ENCODE data around the gene PRRG2.

PRRG2 gene

DNA sequence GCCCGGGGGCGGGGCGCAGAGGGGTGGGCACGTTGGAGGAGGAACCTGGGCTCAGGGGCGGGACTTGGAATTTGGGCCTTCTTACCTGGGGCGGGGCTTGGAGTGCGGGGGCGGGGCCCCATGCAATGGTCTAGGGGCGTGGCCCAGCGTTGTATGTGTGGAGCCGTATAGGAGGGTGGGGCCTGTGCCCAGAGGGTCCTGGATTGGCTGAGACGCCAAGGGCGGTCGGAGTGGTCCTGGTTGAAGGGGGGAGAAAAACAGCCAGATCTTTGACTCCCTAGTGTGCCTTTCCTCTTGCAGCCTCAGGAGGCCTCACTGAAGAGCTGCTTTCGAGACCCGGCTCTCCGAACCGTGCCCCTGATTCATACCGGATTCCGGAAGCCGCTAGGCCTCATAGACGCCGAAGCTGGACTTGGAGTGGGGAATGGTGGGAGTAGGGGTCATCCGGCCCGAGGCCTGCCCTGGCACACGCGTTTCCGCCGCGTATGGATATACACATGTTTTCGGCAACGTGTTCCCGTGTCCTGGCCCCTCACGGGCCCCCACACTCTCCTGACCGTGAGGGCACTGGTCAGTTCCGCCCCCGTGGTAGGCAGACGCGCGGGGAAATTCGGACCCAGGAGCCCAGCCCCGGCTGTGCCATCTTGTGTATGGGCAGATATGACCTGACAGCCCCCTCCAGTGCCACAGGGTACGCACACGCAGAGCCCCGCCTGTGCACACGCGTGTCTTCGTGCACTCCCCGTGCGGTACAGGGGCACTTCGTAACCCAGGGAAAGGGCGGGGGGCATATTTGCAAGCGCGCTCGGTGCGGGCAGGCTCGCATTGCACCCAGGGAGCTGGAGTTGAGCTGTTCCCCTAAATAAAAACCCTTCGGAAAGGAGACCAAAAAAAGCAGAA, 9.2 kb downstream of the PRRG2 start:
- peak; percentile 89 for DNase-seq

DNA sequence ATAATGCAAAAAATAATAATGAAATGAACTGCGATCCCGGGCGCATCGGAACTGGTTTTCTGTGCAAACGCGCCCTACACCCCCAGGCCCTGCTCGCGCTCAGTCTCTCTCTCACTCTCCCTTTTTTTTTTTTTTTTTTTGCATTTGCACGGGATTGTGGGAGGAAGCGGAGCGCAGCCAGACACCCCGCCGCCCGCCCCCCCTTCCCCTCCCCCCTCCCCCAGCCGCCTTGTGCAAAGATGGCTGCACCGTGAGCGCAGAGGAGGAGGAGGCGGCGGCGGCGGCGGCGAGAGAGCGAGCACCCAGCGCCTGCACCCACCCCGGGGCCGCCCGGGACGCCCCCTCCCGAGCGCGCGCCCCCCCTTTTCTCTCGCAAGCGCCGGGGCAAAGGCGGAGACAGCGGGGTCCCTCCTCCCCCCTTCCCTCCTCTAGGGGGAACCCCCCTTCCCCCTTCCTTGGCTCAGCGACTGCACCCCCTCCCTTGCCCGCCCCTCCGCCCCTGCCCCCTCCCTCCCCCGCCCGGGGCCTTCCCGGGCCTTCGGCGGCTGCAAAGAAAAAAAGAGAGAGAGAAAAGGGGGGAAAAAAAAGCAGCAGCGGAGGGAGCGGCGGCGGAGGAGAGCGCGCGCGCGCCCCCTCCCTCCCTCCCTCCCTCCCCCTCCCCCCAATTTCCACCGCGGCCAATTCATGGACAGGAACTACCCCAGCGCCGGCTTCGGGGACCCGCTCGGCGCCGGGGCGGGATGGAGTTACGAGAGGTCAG, 10.0 kb downstream of the PRRG2 start, which contains the start of gene PRR12:
PRR12 (plus strand) TSS at position 212 of the 760 bp plus-strand sequence; CDS start at position 685, 473 bp downstream.
- DNase-seq, result no peak

GRCh38 chr19:49591731-49592485, 10.8 kb downstream of the PRRG2 start:
- no peak for DNase-seq

- no peak for DNase-seq
These were observed 11.5 kb downstream of the PRRG2 start for GRCh38 chr19:49592486-49593232.

- peak; percentile 11 for DNase-seq
These were observed 12.4 kb downstream of the PRRG2 start for GRCh38 chr19:49593233-49594113.

DNA sequence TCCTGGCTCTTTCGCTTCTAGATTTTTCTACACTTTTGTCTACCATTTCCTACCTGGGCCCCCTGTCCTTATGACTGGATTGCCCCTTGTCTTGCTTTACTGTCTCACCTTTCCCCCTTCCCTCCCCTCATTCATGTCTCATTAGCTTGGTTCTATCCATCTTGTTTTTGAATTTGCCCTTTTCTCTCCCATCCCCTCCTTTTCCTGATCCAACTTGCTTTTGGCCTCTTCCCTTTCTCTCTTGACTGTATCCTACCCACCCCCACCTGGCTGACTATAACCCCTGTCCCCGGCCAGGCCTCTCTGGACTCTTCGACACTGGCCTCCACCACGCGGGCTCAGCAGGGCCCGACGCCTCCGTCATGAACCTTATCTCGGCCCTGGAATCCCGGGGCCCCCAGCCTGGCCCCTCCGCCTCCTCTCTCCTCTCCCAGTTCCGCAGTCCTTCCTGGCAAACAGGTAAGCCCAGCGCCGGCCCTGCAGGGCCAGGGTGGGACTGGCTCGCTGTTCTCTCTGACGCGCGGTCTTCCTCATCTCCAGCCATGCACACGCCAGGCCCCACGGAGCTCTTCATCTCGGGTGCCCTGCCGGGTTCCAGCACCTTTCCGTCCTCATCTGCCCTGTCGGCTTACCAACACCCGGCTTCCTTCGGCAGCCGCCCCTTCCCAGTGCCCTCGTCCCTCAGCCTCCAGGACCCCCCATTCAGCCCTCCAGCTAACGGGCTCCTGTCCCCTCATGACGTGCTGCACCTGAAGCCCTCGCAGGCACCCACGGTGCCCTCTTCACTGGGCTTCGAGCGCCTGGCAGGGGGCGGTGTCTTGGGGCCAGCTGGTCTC, 13.3 kb downstream of the PRRG2 start:
- no peak for DNase-seq

GRCh38 chr19:49594993-49595818, 14.1 kb downstream of the PRRG2 start:
- DNase-seq, result no peak

DNA sequence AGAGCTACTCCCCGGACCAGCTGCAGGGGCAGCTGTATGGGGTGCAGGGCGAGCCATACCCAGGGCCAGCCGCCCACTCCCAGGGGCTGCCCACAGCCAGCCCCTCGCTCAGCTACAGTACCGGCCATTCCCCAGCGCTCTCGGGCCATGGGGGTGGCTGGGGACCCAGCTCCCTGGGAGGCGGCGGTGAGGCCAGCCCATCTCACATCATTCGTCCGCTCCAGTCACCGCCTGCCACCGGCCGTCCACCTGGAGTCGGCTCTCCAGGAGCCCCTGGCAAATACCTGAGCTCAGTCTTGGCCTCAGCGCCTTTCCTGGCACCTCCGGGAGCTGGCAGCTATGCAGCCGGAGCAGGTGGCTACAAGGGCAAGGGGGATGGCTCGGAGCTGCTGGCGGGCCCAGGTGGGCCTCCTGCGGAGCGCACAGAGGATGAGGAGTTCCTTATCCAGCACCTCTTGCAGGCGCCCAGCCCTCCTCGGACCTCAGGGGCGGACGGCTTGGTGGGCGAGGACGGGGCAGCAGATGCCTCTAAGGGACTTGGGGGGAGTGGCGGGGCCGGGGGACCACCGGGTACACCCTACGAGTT, 14.8 kb downstream of the PRRG2 start:
- DNase-seq, result no peak

DNA sequence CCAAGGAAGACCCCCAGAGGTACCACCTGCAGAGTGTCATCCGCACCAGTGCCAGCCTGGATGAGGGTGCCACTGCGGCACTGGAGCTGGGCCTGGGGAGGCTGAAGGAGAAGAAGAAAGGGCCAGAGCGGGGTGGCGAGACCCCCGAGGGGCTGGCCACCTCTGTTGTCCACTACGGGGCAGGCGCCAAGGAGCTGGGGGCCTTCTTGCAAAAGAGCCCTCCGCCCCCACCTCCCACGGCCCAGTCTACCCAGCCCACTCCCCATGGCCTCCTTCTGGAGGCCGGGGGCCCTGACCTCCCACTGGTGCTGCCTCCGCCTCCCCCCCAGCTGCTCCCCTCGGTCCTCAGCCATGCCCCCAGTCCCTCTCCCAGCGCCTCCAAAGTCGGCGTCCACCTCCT, 15.3 kb downstream of the PRRG2 start:
- no peak for DNase-seq

GRCh38 chr19:49596954-49597702, 16.0 kb downstream of the PRRG2 start:
- no peak for DNase-seq

- no peak for DNase-seq
These were observed 16.5 kb downstream of the PRRG2 start for GRCh38 chr19:49597703-49597974.

DNA sequence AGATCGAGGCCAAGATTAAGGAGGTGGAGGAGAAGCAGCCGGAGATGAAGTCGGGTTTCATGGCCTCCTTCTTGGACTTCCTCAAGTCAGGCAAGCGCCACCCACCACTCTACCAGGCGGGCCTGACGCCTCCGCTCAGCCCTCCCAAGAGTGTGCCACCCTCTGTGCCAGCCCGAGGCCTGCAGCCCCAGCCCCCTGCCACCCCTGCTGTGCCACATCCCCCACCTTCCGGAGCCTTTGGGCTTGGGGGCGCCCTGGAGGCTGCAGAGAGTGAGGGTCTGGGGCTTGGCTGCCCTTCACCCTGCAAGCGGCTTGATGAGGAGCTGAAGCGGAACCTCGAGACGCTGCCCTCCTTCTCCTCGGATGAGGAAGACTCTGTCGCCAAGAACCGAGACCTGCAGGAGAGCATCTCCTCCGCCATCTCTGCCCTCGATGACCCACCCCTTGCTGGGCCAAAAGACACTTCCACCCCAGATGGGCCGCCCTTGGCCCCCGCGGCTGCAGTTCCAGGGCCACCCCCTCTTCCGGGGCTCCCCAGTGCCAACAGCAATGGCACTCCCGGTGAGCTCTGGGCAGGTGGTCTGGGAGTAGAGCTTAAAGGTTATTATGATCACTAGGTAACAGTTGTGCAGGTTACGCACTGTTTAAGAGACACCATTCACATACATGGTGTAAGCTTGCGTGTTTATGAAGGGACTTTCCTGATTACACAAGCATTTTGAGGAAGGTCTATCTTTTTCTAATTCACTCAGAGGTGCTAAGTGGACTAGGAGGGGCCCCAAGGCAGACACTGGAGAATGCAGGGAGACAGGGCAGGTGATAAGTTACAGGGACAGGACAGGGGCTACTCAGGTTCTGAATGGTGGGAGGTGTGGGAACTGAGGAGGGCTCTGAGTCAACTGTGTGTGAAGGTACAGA, 18.5 kb downstream of the PRRG2 start:
- DNase-seq, result no peak

DNA sequence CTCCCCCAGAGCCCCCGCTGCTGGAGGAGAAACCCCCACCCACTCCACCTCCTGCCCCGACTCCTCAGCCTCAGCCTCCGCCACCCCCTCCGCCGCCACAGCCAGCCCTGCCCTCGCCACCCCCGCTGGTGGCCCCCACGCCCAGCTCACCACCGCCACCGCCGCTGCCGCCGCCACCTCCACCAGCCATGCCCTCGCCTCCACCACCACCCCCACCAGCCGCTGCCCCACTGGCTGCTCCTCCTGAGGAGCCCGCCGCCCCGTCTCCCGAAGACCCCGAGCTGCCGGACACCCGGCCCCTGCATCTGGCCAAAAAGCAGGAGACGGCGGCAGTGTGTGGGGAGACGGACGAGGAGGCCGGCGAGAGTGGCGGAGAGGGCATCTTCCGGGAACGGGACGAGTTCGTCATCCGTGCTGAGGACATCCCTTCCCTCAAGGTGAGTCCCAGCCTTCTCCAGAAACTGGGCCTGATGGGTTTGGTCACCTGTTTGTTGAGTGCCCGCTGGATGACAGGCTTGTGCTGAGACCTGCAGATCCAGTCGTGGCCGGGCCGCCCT, 20.4 kb downstream of the PRRG2 start:
- DNase-seq, result no peak

GRCh38 chr19:49602806-49603205, 21.7 kb downstream of the PRRG2 start:
- DNase-seq, result no peak

GRCh38 chr19:49605605-49606004, 24.5 kb downstream of the PRRG2 start:
- no peak for DNase-seq

DNA sequence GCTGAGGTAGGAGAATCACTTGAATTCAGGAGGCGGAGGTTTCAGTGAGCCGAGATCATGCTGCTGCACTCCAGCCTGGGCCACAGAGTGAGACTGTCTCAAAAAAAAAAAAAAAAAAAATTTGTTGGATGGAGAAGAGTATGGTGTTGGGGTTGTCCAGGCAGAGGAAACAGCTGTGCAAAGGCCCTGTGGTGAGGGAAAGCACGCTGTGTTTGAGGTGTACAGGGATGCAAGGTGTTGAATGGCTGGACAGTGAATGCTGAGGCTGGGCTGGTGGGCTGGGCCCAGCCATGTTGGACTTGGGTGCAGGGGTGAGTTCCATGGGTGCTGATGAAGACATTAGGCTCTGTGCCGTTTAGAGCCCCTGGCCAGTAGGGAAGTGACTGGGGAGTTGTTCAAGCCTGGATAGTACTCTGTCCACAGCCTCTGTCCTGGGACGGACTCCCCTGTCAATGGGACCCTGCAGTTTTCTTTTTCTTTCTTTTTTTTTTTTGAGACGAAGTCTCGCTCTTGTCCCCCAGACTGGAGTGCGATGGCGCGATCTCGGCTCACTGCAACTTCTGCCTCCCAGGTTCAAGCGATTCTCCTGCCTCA, 28.5 kb downstream of the PRRG2 start:
- no peak for DNase-seq

GRCh38 chr19:49613374-49613773, 32.3 kb downstream of the PRRG2 start:
- DNase-seq, result no peak
